Neural progenitor cell (in vitro differentiated cells): ENCODE data around the gene SNX9.

ENCODE experiments used
- EZH2 ChIP-seq: fragments of 200-600 bp; sonication (generic); IDR thresholded peaks from 2 replicates; pipeline ENCODE4 v1.6.1; 2017; ENCODE audit warnings: antibody characterized with exemption, mild to moderate bottlenecking, moderate library complexity
- EZH2phosphoT487 ChIP-seq: fragments of 200-600 bp; sonication (generic); IDR thresholded peaks from 2 replicates; pipeline ENCODE4 v1.6.1; 2017; ENCODE audit warnings: antibody characterized with exemption
- TF ChIP-seq, protein P1 (sequence below): fragments of 200-600 bp; sonication (generic); IDR thresholded peaks from 2 replicates; pipeline ENCODE4 v1.5.1; 2017; ENCODE audit warnings: antibody characterized with exemption, mild to moderate bottlenecking

DNA sequence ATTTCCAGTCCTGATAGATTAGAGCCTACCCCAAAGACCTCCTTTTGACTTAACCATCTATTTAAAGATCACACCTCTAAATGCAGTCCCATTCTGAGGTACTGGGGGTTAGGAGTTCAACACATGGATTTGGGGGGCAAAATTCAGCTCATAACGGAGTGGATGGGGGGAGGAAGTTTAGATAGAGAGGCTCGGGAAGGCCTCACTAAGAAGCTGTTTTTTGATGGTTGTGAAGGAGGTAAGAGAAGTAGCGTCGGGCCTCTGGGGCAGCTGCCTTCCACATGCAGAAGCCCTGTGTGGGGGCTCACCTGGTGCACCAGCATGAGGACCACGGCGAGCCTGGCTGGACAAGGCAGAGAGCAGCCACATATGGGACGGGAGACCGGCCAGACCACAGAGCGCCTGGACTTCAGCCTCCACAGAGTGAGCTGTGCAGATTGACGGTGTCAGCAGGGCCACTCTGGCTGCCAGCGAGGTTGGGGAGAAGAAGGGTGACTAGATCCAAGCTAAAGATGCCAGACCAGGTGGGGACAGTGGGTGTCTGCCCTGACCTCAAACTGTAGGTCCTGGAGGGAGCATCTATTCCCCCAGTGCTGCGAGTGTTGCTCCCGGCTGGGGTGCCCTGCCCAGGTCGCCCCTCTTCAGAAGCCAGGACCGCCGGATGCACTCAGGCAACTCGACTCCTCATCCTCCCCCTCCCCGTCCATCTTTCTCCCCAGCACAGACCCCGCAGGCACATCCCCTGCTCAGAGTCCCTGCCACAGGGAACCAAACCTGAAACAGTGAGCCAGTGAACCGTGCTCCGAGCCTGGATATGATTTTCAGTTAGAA lies 153.5 kb downstream of the SNX9 start:
- TF ChIP-seq, protein P1, sequence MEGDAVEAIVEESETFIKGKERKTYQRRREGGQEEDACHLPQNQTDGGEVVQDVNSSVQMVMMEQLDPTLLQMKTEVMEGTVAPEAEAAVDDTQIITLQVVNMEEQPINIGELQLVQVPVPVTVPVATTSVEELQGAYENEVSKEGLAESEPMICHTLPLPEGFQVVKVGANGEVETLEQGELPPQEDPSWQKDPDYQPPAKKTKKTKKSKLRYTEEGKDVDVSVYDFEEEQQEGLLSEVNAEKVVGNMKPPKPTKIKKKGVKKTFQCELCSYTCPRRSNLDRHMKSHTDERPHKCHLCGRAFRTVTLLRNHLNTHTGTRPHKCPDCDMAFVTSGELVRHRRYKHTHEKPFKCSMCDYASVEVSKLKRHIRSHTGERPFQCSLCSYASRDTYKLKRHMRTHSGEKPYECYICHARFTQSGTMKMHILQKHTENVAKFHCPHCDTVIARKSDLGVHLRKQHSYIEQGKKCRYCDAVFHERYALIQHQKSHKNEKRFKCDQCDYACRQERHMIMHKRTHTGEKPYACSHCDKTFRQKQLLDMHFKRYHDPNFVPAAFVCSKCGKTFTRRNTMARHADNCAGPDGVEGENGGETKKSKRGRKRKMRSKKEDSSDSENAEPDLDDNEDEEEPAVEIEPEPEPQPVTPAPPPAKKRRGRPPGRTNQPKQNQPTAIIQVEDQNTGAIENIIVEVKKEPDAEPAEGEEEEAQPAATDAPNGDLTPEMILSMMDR: no peak
- TF ChIP-seq EZH2 (no peak), EZH2phosphoT487 (no peak)
